Measurements from ENCODE around the gene NCCRP1. TPM values are rescaled to one million over a fixed set of nuclear protein-coding genes. Genes with fewer than 3 reads are reported as not detected.

Gene NCCRP1
- total RNA-seq, 6 experiments from 2014 or later: not detected

- peaks cover 22% of the 10 kb centered on the region for H3K4me1 Mint-ChIP-seq (ENCODE audit: low read depth)
- no peak for DNase-seq
- no peaks in the 10 kb centered on the region for H3K36me3 Mint-ChIP-seq (ENCODE audit: low read depth)
- no peak for TF ChIP-seq CTCF (IDR thresholded peaks at IDR 0.05)
- H3K9me3 Mint-ChIP-seq: no peaks in the 10 kb centered on the region
- no peaks in the 10 kb centered on the region for H3K27me3 Mint-ChIP-seq (ENCODE audit: insufficient read depth)
- peak overlapping the region; percentile 40; the same call in 1 of the 2 replicates for H3K27ac Mint-ChIP-seq
- no peak overlapping the region for H3K4me3 Mint-ChIP-seq
These were observed 35.7 kb upstream of the NCCRP1 start for GRCh38 chr19:39160889-39161672.

- no peak for TF ChIP-seq CTCF (IDR thresholded peaks at IDR 0.05)
- H3K4me1 Mint-ChIP-seq (ENCODE audit: low read depth): peaks cover 14% of the 10 kb centered on the region
- DNase-seq: no peak
These were observed 34.2 kb upstream of the NCCRP1 start for GRCh38 chr19:39162441-39163043.

GRCh38 chr19:39163621-39164020, 33.1 kb upstream of the NCCRP1 start:
- H3K27me3 Mint-ChIP-seq (ENCODE audit: insufficient read depth): no peaks in the 10 kb centered on the region
- peaks cover 9% of the 10 kb centered on the region for H3K4me1 Mint-ChIP-seq (ENCODE audit: low read depth)
- H3K4me3 Mint-ChIP-seq: no peak overlapping the region
- H3K36me3 Mint-ChIP-seq (ENCODE audit: low read depth): no peaks in the 10 kb centered on the region
- TF ChIP-seq CTCF (IDR thresholded peaks at IDR 0.05): no peak
- no peak overlapping the region for H3K27ac Mint-ChIP-seq
- no peak for DNase-seq
- H3K9me3 Mint-ChIP-seq: no peaks in the 10 kb centered on the region

More at GRCh38 chr19:39162441-39163043, 34.2 kb upstream of the NCCRP1 start:
- Mint-ChIP-seq H3K9me3 (no peaks in the 10 kb centered on the region), H3K4me3 (no peak overlapping the region), H3K36me3 (ENCODE audit: low read depth) (no peaks in the 10 kb centered on the region), H3K27ac (no peak overlapping the region), H3K27me3 (ENCODE audit: insufficient read depth) (no peaks in the 10 kb centered on the region)

GRCh38 chr19:39164289-39164688, 32.5 kb upstream of the NCCRP1 start:
- Mint-ChIP-seq H3K27me3 (ENCODE audit: insufficient read depth) (no peaks in the 10 kb centered on the region), H3K4me3 (no peak overlapping the region), H3K9me3 (no peaks in the 10 kb centered on the region), H3K27ac (no peak overlapping the region), H3K36me3 (ENCODE audit: low read depth) (no peaks in the 10 kb centered on the region; the same call in 1 of the 2 replicates), H3K4me1 (ENCODE audit: low read depth) (peaks cover 9% of the 10 kb centered on the region)
- no peak for TF ChIP-seq CTCF (IDR thresholded peaks at IDR 0.05)
- no peak for DNase-seq

GRCh38 chr19:39165857-39166256, 30.9 kb upstream of the NCCRP1 start:
- H3K4me3 Mint-ChIP-seq: no peak overlapping the region
- no peaks in the 10 kb centered on the region for H3K9me3 Mint-ChIP-seq
- H3K27ac Mint-ChIP-seq: no peak overlapping the region
- H3K27me3 Mint-ChIP-seq (ENCODE audit: insufficient read depth): no peaks in the 10 kb centered on the region
- TF ChIP-seq CTCF (IDR thresholded peaks at IDR 0.05): no peak
- H3K4me1 Mint-ChIP-seq (ENCODE audit: low read depth): peaks cover under 1% of the 10 kb centered on the region; the same call in 1 of the 2 replicates
- DNase-seq: no peak
- H3K36me3 Mint-ChIP-seq (ENCODE audit: low read depth): no peaks in the 10 kb centered on the region; the same call in 1 of the 2 replicates

Measured in HFFc6 (cell line).